Activated CD4-positive, alpha-beta T cell treated with anti-CD3 and anti-CD28 coated beads for 24 hours (primary cell): ENCODE results near the gene SPHK2.
"Not testable (repeated sequence)": the region's sequence is repeated elsewhere in the genome, so short reads cannot be mapped to it uniquely, and the experiment has no call there.

Experiments
- DNase-seq, 2 donors: peaks; one replicate each; pipeline ENCODE4 v3.0.0-alpha.2; 2020; ENCODE audit warnings: low read depth in 2 of 2

The SPHK2 gene

GRCh38 chr19:48637449-48637947, 18.2 kb downstream of the SPHK2 start:
- peak; percentile 97 to 98 for DNase-seq

DNA sequence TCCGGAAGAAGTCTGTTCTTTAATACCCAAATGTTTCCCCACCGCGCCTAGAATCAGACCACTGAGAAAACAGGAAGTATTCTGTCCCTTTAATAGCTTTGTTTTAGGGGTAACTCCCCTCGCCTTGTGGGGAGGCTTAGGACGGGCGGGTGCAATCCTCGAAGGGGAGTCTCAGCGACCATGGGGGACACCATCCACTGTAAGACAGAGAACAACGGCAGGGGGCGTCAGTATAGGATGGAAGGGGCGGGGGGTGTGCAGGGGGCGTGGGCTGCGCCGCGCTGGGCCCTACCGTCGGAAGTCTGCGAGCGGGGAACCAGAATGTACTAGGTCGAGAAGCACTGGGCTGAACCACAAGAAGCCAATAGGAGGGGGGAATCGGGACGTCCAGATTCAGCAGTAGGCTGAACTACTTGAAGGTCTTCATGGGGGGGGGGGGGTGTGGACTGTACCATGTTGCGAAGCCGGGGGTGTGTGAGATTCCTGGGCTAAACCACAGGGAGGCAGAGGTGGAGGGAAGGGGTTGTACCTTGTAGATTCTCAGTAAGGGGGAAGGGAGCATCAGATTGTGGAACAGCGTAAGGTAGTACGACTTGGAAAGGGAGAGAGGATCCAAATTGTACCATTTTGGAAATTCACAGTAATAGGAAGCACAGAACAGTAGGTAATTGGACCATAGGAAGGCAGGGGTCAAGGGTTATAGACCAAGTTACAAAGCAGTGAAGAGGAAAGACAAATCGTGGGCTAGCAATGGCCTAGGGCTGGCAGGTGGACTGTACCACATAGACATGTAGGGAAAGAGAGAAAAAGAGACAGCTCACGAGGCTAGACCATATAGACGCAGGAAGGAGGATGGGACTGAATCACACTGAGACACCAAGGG, 18.9 kb downstream of the SPHK2 start:
- DNase-seq: peak in 1 of 2 donors; percentile 70

DNA sequence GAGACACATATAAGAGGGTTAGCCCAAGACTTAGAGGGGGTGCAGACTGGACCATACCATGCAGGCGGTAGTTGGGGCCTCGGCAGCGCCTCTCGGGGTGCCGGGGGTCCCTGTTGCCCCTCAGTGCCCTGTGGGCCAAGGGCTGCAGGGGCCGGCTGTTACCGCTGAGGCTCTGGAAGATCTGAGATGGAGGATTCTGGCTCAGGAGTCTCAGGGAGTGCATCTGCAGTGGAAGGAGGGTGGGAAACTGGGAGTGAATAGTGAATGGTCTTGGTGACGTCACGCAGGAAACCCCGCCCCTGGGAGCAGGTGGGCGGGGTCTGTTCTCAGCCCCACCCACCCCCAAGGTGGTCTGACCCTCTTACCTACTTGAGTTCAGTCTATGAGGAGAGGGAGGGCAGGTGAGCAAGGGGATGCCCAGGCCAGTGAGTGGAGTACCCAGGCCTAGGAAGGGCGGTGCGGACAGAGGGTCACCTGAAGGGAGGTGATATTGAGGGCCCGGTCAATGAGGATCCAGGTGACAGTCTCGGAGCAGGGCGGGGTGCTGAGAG, 19.6 kb downstream of the SPHK2 start:
- no peak for DNase-seq

DNA sequence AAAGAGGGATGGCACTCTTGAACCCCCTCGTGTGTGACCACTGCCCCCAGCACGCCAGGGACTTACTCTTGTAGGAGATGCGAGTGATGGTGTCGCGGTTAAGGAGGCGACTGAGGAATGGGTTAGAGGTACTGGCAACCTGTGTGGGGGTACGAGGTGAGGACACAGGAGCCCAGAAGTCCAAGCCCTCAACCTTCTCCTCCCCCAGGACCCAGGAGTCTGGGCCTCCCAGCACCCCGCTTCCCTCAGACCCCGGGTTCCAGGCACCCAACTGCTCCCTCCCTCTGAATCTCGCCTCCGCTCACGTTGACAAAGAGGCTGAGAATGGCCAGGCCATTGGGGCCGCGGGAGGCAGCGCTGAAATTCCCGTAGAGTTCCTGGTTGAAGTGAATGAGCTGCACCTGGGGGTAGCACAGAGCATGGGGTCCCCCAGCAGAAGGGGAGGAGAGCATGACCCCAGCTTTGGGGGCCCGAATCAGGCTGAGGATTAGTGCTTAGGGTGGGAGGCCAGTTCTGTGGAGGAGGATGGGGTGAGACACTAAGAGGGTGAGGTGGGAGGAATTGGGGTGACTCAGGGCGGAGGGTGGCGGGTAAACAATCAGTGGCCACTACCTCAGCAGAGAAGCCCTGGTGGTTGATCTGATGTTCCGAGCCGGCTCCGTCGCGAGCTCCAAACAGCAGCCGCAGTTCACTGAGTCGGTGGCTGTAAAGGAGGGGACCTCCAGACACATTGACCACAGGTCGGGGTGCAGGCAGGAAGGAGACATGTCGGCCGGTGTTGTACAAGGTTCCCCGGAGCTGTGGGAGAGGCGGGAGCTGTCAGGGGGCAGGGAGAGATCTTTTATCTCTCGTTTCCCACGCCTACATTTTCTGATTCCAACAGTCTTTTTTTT, 20.4 kb downstream of the SPHK2 start:
- no peak for DNase-seq

DNA sequence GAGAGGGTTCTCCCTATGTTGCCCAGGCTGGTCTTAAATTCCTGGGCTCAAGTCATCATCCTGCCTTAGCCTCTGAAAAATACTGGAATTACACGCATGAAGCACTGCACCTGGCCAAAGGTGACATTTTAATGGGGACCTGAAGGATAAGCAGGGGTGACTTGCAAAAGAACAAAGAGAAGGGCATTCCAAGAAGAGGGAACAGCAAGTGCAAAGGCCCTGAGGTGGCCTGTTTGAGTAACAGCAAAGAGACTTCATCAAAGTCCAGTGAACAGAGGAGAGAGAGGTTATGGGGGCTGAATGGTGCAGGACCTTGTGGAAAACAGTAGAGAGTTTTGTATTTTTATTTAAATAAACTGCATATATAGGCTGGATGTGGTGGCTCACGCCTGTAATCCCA, 22.5 kb downstream of the SPHK2 start:
- no peak for DNase-seq

DNA sequence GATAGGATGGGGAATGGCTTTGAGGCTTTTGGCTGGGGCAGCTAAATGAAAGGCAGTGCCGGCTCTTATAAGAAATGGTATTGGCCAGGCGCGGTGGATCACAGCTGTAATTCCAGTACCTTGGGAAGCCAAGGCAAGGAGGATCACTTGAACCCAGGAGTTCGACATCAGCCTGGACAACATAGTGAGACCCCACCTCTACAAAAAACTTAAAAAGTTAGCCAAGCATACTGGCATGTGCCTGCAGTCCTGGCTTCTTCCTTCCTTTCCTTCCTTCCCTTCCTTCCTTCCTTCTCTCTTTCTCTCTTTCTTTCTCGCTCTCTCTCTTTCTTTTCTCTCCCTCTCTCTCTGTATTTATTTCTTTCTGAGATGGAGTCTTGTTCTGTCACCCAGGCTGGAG, 23.6 kb downstream of the SPHK2 start:
- DNase-seq: no peak

DNA sequence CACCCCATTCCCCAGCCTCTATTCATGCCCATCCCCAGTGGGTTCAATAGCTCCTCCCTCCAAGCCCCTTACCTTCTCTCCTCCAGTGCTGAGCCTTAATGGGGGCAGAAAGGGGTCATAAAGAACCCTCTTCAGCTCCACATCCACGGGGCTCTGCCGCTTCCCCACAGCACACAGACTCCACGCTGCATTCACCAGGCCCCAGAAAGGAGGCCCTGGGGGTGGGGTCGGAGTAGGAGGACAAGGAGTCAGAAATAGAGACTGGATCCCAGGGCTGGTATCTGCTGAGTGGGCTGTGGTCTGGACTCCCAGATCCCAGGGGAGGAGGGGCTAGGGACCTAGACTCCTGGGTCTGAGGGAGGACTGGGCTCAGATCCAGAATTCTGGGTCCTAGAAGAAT, 25.0 kb downstream of the SPHK2 start:
- no peak for DNase-seq

GRCh38 chr19:48644839-48645619, 25.7 kb downstream of the SPHK2 start:
- peak in 1 of 2 donors; percentile 56 for DNase-seq

GRCh38 chr19:48645620-48646000, 26.3 kb downstream of the SPHK2 start:
- no peak for DNase-seq

DNA sequence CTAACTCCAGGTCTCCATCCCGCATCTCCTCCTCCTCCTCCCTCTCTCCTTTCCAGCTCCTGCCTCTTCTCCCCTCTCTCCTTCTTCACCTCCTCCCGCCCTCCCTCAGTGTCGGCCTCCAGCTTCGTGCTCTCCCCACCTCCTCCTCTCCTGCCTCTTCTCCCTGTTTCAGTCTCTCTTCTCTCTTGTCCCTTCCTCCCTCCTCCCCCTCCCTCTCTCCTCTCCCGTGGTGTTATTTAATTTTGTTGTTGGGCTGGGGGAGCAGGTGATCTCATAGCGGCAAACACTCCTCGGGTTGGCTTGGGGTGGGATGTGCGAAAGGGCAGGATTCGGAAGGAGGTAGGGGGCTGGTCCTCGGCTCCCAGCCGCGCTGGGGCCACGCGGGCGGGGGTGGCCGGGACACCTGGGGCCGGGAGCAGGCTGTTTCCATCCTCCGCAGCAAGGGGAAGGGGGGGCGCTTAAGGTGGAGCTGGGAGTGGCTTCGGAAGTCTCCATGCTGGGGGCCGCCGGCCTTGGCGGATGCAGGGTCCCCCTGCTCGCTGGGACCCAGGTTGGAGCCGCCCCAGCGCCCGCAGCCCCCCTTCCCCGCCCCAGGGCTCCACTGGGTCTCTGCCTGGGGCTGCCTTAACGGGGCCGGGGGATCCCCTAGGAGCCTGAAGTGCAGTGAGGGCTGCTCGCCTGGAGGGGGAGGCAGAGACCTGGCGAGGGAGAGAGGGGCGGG, 26.9 kb downstream of the SPHK2 start, which contains the start of gene CA11:
CA11 (minus strand) TSS at position 187 of the 721 bp plus-strand sequence. CDS start 555 bp downstream, outside the sequence.
- DNase-seq: peak; percentile 77 to 87

DNA sequence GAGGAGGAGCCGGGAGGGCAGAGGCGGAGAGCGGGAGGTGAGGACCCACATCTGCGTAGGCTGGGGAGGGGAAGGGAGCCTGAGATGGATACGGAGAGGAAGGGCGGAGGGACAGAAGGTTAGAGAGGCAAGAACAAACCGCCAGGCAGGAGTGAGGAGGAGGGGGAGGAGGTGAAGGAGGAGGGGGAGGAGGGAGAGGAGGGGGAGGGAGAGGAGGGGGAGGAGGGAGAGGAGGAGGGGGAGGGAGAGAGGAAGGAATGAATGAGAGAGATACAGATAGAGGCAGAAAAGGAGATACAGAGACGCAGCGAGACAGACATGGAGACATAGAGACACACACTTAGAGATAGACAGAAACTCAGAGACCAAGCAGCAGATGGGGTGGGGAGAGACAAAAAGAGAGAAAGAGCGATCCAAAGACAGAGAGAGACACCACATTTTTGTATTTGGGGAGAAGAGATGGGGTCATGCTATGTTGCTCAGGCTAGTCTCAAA, 27.5 kb downstream of the SPHK2 start:
- DNase-seq: no peak

- DNase-seq: no peak
Measured at GRCh38 chr19:48648134-48648533, 28.8 kb downstream of the SPHK2 start.

GRCh38 chr19:48650974-48651682, 31.8 kb downstream of the SPHK2 start:
- no peak for DNase-seq

DNA sequence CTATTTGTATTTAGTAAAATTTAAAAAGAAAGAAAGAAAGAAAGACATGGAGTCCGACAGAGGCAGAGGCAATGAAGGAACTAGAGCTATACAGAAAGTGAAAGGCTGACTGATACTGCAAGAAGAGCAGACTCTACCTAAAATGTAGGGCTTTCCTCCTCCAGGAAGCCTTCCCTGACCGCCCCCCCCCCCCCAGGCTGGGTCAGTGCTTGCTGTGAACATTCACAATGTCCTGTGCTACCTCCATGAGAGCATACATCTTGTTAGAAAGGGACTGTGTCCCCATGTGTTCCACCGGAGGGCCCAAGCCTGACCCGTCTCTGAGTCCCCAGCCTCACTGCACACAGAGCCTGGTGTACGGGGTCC, 32.4 kb downstream of the SPHK2 start:
- DNase-seq: no peak

DNA sequence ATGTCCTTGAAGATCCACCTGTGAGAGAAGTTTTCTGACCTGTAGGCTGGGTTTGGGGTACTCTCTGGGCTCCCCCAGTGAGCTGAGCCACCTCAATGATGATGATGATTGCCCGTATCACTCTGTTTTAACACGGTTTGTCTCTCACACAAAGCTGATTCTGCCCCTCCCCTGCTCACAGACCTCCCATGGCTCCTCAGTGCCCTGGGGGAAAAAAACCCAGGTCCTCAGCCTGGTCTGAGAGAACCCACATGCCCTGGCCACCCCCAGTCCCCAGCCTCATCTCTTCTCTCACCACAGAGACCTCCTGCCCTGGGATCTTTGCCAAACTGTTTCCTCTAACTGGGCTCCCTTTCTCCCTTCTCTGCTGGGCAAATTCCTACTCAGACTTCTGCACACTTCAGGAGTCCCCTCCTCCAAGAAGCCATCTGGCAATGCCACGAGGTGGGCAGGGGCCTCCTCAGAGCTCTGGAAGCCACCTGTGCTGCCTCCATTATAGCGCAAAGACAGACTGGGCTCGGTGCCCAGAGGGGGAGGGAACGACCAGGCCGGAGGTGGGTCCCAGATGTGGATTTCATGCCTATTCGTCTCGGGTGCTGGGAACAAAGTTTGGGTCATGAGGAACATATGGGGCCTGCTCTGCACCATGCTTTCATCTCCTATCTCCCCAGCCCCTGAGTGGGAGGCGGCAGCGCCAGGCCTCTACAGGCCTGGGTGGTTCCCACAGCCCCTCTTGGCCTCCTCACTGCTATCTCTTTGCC, 35.2 kb downstream of the SPHK2 start:
- no peak for DNase-seq

DNA sequence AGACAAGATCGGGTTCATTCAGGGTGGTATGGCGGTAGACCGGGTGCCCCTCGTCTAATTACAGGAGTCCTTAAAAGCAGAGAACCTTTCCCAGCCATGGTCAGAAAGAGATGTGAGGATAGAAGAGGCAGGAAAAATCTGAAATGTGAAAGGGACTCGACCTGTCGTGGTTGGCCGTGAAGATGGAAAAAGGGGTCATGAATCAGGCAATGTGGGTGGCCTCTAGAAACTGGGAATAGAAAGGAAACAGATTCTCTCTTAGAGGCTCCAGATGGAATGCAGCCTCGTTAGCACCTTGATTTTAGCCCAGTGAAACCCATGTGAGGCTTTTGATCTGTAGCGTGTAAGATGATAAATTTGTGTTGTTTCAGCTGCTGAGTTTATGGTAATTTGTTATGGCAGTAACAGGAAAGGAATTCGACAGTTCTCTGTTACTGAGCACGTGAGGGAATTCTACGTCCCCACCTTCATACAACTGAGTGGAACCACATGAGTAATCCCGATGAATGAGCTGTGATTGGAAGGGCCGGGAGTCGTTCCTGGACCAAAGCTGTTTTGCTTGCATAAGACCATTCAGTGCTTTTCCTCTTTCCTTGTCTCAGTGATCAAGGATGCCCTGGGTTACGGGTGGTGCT, 37.7 kb downstream of the SPHK2 start:
- DNase-seq: no peak

GRCh38 chr19:48657828-48658227, 38.5 kb downstream of the SPHK2 start:
- not testable (repeated sequence) for DNase-seq

DNA sequence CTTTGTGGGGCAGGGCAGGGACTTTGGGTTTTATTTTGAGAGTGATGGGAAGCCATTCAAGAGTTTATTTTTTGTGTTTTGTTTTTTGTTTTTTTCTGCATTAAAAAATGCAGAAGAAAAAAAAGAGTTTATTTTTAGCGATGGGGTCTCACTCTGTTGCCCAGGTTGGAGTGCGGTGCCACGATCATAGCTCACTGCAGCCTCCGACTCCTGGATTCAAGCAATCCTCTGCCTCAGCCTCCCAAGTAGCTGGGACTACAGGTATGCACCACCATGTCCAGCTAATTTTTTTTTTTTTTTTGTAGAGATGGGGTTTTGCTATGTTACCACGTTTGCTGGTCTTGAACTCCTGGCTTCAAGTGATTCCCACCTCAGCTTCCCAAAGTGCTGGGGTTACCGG, 39.2 kb downstream of the SPHK2 start:
- DNase-seq: no peak

GRCh38 chr19:48659768-48660167, 40.5 kb downstream of the SPHK2 start:
- no peak for DNase-seq
